ENCODE data around the gene CALY. TPM values are rescaled to one million over a fixed set of nuclear protein-coding genes. Genes with fewer than 3 reads are reported as not detected.

CALY gene
- total RNA-seq, 3 donors from 2014 or later (not counting 1 experiment from before 2014, with no cell fraction given) = not detected

DNA sequence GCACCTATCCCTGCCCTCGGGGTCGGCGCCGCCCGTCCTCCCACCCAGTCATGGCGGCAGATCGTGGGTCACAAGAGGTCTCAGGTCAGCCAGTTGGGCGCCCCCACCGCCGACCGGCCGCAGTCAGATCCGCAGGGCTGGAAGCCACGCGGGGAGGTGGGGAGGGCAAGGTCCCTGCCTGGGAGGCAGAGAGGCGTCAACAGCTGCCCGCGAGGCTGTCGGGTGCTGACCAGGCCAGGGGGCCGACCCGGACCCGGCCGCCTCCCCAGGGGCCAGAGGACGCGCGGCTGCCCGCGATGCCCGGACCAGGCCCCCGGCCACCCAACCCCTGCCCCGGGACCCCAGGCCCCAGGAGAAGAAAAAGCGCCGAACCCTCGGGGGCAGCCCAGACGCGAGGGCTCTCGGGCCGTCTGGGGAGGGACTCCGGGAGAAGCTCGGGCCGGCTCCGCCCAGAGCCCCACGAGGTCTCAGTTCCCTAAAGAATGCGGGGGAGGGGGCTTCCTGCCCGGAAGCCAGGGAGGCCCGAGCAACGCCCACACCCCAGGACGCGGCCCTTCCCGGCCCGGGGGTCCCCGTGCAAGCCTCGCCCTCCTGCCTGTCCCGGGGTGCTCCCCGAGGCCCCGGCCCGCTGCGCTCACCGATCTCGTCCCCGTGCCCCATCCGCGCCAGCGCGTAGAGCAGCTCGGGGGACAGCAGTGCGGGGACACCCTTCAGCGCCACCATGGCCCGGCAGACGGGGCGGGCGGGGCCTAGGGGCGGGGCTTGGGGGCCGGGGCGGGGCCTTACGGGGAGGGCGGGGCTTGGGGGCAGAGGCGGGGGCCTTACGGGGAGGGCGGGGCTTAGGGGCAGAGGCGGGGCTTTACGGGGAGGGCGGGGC is 20.8 kb upstream of the CALY start, which contains the start of gene FUOM:
TSS of gene FUOM (minus strand) at position 735 of the 877 bp plus-strand sequence. CDS start at position 723, 12 bp downstream.
- TF ChIP-seq, protein P1, sequence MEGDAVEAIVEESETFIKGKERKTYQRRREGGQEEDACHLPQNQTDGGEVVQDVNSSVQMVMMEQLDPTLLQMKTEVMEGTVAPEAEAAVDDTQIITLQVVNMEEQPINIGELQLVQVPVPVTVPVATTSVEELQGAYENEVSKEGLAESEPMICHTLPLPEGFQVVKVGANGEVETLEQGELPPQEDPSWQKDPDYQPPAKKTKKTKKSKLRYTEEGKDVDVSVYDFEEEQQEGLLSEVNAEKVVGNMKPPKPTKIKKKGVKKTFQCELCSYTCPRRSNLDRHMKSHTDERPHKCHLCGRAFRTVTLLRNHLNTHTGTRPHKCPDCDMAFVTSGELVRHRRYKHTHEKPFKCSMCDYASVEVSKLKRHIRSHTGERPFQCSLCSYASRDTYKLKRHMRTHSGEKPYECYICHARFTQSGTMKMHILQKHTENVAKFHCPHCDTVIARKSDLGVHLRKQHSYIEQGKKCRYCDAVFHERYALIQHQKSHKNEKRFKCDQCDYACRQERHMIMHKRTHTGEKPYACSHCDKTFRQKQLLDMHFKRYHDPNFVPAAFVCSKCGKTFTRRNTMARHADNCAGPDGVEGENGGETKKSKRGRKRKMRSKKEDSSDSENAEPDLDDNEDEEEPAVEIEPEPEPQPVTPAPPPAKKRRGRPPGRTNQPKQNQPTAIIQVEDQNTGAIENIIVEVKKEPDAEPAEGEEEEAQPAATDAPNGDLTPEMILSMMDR (IDR thresholded peaks at IDR 0.05) = no peak
- H3K9me3 ChIP-seq (ENCODE audit: control insufficient read depth, insufficient read depth, low read length) = no peaks in the 10 kb centered on the region
- peak; percentile 91 to 95 (median 92) for ATAC-seq
- peaks cover 10% of the 10 kb centered on the region for H3K4me1 ChIP-seq (ENCODE audit: control insufficient read depth, insufficient read depth, low read length)
- DNase-seq = peak; percentile 61 to 83
- no peak within 1 kb of the TSS for H3K27ac ChIP-seq (ENCODE audit: low read length)
- H3K36me3 ChIP-seq (ENCODE audit: control insufficient read depth, insufficient read depth, low read length) = no peaks in the 10 kb centered on the region
- under 1% methylated on average over 78 of the region's 83 CpGs for WGBS (ENCODE audit: insufficient coverage)
- Mint-ChIP-seq H3K27ac (no peak within 1 kb of the TSS), H3K4me1 (no peaks in the 10 kb centered on the region), H3K27me3 (ENCODE audit: low read depth in 2 of 2) (no peaks in the 10 kb centered on the region), H3K4me3 (peak within 1 kb of the TSS; percentile 76), H3K9me3 (no peaks in the 10 kb centered on the region), H3K36me3 (no peaks in the 10 kb centered on the region)
- H3K4me3 ChIP-seq (ENCODE audit: low read length) = peak within 1 kb of the TSS; percentile 52
- intact Hi-C loops (cut with micrococcal nuclease) = loop anchor here (1.0 kb wide), 1 partner anchor 37 kb away; the partner anchor contains the start of gene MTG1
- H3K27me3 ChIP-seq (ENCODE audit: control insufficient read depth, insufficient read depth, low read length) = no peaks in the 10 kb centered on the region

- no peaks in the 10 kb centered on the region for H3K9me3 Mint-ChIP-seq
- intact Hi-C loops (cut with micrococcal nuclease) = no loop called here
- no peaks in the 10 kb centered on the region for H3K27me3 Mint-ChIP-seq (ENCODE audit: low read depth in 2 of 2)
- Histone ChIP-seq H3K4me1 (ENCODE audit: control insufficient read depth, insufficient read depth, low read length) (peaks cover 10% of the 10 kb centered on the region), H3K27me3 (ENCODE audit: control insufficient read depth, insufficient read depth, low read length) (no peaks in the 10 kb centered on the region), H3K9me3 (ENCODE audit: control insufficient read depth, insufficient read depth, low read length) (no peaks in the 10 kb centered on the region), H3K4me3 (ENCODE audit: low read length) (peak overlapping the region; percentile 52), H3K36me3 (ENCODE audit: control insufficient read depth, insufficient read depth, low read length) (no peaks in the 10 kb centered on the region), H3K27ac (ENCODE audit: low read length) (no peak overlapping the region)
- H3K4me3 Mint-ChIP-seq = peak overlapping the region; percentile 76
- H3K36me3 Mint-ChIP-seq = no peaks in the 10 kb centered on the region
- H3K27ac Mint-ChIP-seq = no peak overlapping the region
- H3K4me1 Mint-ChIP-seq = no peaks in the 10 kb centered on the region
- 59% methylated on average over 27 of the region's 27 CpGs for WGBS (ENCODE audit: insufficient coverage)
- TF ChIP-seq, protein P1 (IDR thresholded peaks at IDR 0.05) = no peak
- ATAC-seq (no peak), DNase-seq (no peak)
Measured at GRCh38 chr10:133356549-133357284, 20.0 kb upstream of the CALY start.

GRCh38 chr10:133355991-133356390 is 19.3 kb upstream of the CALY start:
- Mint-ChIP-seq H3K27me3 (ENCODE audit: low read depth in 2 of 2) (no peaks in the 10 kb centered on the region), H3K36me3 (no peaks in the 10 kb centered on the region), H3K9me3 (no peaks in the 10 kb centered on the region), H3K27ac (no peak overlapping the region), H3K4me3 (peak overlapping the region; percentile 61), H3K4me1 (no peaks in the 10 kb centered on the region)
- Histone ChIP-seq H3K9me3 (ENCODE audit: control insufficient read depth, insufficient read depth, low read length) (no peaks in the 10 kb centered on the region), H3K36me3 (ENCODE audit: control insufficient read depth, insufficient read depth, low read length) (no peaks in the 10 kb centered on the region), H3K27me3 (ENCODE audit: control insufficient read depth, insufficient read depth, low read length) (no peaks in the 10 kb centered on the region), H3K4me3 (ENCODE audit: low read length) (no peak overlapping the region), H3K27ac (ENCODE audit: low read length) (no peak overlapping the region), H3K4me1 (ENCODE audit: control insufficient read depth, insufficient read depth, low read length) (peaks cover 10% of the 10 kb centered on the region)
- TF ChIP-seq, protein P1 (IDR thresholded peaks at IDR 0.05) = no peak
- no peak for ATAC-seq
- intact Hi-C loops (cut with micrococcal nuclease) = no loop called here
- DNase-seq = peak in 1 of 2 donors; percentile 7
- 98% methylated on average over 3 of the region's 3 CpGs for WGBS (ENCODE audit: insufficient coverage)
